LNCAP (cell line): Measurements from ENCODE around the gene TLR9.
A peak's percentile ranks its signal among the peaks of the same experiment; 100 is the strongest.

Source experiments
- TF ChIP-seq, protein P1 (sequence below): fragments of 450-650 bp; IDR thresholded peaks from 2 replicates; pipeline ENCODE4 v1.5.1; 2017; ENCODE audit warnings: mild to moderate bottlenecking

Gene TLR9

DNA sequence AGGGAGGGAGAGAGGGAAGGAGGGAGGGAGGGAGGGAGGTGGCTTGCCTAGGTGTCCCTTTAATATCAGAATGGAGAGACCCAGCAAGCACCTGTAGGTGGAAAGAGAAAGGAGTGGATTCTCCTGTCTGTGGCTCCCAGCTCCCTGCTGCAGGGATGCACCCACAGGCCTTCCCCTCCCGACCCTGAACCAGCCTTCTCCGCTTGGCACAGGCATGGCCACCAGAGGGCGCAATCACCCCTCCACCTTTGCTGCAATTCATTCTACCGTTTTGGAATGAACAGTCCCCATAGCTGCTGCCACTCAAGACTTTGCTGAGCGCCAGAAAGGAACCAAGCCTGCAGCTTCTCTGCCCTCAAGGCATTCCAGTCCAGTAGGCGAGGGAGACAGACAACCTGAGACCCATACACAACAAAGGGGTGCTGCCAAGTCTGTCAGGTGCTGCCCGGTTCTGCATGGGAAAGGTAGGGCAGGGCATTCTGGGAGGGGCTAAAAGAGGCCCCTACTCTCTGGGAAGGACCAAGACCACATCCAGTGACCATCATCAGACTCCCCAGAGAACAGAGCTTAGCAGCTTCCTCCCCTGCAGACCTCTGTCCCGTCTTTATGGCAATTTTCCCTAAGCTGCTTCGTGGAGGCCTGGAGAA is 4.9 kb downstream of the TLR9 start:
- TF ChIP-seq, protein P1, sequence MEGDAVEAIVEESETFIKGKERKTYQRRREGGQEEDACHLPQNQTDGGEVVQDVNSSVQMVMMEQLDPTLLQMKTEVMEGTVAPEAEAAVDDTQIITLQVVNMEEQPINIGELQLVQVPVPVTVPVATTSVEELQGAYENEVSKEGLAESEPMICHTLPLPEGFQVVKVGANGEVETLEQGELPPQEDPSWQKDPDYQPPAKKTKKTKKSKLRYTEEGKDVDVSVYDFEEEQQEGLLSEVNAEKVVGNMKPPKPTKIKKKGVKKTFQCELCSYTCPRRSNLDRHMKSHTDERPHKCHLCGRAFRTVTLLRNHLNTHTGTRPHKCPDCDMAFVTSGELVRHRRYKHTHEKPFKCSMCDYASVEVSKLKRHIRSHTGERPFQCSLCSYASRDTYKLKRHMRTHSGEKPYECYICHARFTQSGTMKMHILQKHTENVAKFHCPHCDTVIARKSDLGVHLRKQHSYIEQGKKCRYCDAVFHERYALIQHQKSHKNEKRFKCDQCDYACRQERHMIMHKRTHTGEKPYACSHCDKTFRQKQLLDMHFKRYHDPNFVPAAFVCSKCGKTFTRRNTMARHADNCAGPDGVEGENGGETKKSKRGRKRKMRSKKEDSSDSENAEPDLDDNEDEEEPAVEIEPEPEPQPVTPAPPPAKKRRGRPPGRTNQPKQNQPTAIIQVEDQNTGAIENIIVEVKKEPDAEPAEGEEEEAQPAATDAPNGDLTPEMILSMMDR = peak; percentile 93

DNA sequence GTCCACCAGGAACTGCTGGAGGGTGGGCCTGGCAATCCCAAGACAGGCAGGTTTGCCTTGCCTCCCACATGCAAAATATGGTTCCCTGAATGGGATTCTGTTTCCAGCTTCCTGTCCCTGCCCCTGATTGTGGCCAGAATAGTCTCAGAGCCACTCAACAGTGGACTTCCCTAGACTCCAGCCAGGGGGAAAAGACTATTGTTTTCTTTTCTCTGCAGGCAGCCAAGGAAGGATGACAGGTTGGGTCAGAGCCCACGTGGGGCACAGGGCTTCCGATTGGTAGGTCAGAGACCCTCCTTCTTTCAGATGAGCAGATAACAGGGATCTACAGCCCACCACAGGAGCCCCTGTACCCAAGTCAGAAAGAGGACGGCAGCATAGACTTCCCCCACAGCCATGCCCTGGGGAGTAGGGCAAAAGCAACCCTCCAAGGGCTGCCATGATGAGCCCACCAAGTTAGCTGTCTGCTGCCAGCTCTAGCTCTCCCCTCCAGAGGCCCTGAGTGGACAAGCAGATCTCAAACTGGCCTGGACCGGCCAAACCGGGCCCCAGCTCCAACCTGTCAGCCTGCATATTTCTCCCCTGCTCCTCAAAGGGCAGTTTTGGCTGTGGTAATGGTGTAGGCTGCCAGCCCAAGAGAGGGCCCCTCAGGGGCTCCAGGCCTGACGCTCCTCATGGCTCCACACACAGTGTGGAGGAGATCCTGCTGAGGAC is 6.4 kb downstream of the TLR9 start:
- TF ChIP-seq, protein P1 = no peak

DNA sequence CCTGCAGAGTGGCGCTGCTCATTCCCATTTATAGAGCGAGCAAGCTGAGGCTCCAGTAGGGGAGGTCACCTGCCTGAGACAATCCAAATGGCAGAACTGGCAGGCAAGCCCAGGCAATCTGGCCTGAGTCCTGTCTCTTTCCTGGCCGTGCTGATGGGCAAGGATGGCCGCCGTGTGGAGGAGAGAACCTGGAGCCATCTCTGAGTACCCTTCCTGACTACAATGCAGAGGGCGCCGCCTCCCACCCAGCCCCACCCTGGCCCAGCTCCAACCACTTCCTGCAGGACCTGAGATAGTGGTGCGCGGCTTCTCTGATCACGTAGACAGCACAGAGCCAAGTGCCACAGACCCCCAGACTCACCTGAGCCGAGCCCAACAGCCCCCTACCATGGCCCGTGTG is 7.0 kb downstream of the TLR9 start:
- TF ChIP-seq, protein P1 = no peak

DNA sequence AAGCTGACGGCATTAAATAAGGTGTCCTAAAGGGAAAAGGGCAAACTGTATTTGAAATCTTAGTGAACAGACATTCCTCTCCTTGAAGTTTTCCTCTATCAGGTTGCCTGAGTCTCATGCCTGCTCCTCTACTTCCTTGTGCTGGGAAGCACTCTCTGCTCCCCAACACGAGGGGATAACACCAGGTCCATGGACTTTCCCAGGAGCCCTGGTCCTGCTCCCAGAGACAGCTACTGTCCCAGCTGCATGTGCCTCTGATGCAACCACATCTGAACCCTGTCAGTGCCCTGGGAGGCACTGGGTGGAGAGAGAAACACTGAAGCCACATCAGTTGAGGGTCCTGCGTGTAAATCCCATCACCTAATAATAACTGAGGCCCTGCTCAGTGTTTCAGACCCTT is 7.4 kb downstream of the TLR9 start:
- TF ChIP-seq, protein P1 = no peak

DNA sequence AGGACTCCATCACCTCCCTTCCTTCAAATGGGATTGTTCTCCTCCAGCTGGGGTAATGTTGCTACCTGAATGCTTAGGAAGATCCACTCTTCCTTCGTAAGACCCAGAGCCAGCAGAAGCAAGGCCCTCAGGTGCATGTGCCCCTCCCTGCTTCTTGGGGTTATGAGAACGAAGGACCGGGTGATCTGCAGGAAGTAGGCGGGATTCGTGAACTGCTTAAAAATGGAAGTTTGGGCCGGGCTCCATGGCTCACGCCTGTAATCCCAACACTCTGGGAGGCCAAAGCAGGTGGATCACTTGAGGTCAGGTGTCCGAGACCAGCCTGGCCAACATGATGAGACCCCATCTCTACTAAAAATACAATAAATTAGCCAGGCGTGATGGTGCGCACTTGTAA is 8.0 kb downstream of the TLR9 start:
- TF ChIP-seq, protein P1 = no peak

DNA sequence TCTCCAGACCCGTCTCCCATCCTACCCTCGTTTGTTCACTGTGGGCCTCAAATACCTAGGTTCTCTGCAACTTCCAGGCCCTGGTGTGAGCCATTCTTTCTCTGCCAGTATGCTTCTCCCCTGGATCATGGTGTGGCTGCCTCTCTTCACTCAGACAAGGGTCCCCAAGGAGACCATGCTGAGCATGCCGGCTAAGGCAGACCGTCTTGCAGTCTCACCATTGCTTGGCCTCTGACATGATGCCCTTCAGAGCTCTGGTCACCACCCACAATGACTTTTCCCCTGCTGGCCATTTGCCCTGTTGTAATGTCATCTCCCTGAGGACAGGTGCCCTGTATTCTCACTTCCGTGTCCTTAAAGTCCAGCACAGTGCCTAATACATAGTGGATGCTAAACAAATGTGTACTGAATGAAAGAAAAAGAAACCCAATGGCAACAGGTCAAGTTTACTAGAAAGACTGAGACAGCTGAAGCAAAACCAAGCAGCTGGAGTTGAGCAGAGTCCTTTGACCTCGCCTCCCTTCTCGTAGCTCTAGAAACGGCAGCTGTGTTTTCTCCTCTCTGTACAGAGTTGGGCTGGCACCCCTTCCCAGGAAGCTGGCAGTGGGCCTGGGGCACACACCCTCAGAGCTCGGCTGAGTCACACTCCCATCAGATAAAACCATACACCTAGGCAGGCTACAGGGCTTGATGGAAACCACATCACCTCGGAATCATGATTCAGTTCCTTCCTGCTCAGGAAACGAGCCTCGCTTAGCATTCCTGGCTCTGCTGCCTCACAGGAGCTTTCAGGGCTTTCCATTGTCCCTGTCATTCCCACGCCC is 8.6 kb downstream of the TLR9 start:
- TF ChIP-seq, protein P1 = no peak

DNA sequence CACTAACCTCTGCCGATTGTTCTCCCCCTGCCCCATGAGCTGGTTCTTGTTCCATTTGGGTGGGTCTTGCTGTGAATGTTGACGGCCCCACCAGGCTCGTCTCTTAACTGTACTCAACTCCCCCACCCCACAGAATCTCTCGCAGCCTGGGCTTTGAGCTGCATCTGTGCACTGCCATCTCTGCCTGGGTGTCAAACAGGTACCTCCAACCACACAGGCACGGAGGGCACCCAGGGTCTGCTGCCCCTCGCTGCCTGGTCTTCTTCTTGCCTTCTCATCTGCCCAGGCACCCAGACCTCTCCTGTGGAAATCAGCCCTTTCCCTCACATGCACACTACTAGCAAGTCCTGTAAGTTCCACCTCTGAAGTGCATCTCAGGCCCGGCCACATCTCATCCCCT is 10.1 kb downstream of the TLR9 start:
- TF ChIP-seq, protein P1 = no peak
